Measurements from ENCODE around the gene RFX2. TPM values are rescaled to one million over a fixed set of nuclear protein-coding genes. Genes with fewer than 3 reads are reported as not detected.

The RFX2 gene
- total and polyA plus RNA-seq, 2 donors from 2014 or later, result 4.6 to 12.6 TPM

GRCh38 chr19:6048793-6049405 is 61.4 kb downstream of the RFX2 start:
- Histone ChIP-seq H3K36me3 (ENCODE audit: control insufficient read depth in 2 of 3, insufficient read depth in 3 of 3, low read length in 3 of 3) (no peaks in the 10 kb centered on the region), H3K9me3 (ENCODE audit: control insufficient read depth in 2 of 3, insufficient read depth in 1 of 3, low read length in 3 of 3) (no peaks in the 10 kb centered on the region), H3K27me3 (ENCODE audit: control insufficient read depth, insufficient read depth, low read length) (no peaks in the 10 kb centered on the region), H3K4me1 (ENCODE audit: control insufficient read depth in 2 of 3, insufficient read depth in 2 of 3, low read depth in 1 of 3, low read length in 3 of 3) (no peaks in the 10 kb centered on the region), H3K9ac (ENCODE audit: low read length in 3 of 3) (no peak overlapping the region), H3K27ac (ENCODE audit: low read depth in 2 of 2, low read length in 2 of 2) (no peak overlapping the region), H3K4me3 (ENCODE audit: low read length in 3 of 3) (no peak overlapping the region)
- TF ChIP-seq CTCF (IDR thresholded peaks at IDR 0.05; ENCODE audit: borderline replicate concordance, extremely low read depth, insufficient read depth), result peak; percentile 95
- FAIRE-seq (no peak), DNase-seq (peak in 4 of 5 donors; percentile 81 to 93 (median 86))
- intact Hi-C loops (cut with DNase I), result loop anchor here (5.0 kb wide), 1 partner anchor 78 kb away; no protein-coding TSS in a partner anchor

- DNase-seq (peak in 1 of 5 donors; percentile 46), FAIRE-seq (no peak)
- Histone ChIP-seq H3K9me3 (ENCODE audit: control insufficient read depth in 2 of 3, insufficient read depth in 1 of 3, low read length in 3 of 3) (no peaks in the 10 kb centered on the region), H3K9ac (ENCODE audit: low read length in 3 of 3) (no peak overlapping the region), H3K27me3 (ENCODE audit: control insufficient read depth, insufficient read depth, low read length) (no peaks in the 10 kb centered on the region), H3K4me3 (ENCODE audit: low read length in 3 of 3) (no peak overlapping the region), H3K27ac (ENCODE audit: low read depth in 2 of 2, low read length in 2 of 2) (no peak overlapping the region), H3K4me1 (ENCODE audit: control insufficient read depth in 2 of 3, insufficient read depth in 2 of 3, low read depth in 1 of 3, low read length in 3 of 3) (no peaks in the 10 kb centered on the region), H3K36me3 (ENCODE audit: control insufficient read depth in 2 of 3, insufficient read depth in 3 of 3, low read length in 3 of 3) (no peaks in the 10 kb centered on the region)
- intact Hi-C loops (cut with DNase I), result loop anchor here (5.0 kb wide), 1 partner anchor 79 kb away; no protein-coding TSS in a partner anchor
- TF ChIP-seq CTCF (IDR thresholded peaks at IDR 0.05; ENCODE audit: borderline replicate concordance, extremely low read depth, insufficient read depth), result no peak
Measured at GRCh38 chr19:6048348-6048747, 62.0 kb downstream of the RFX2 start.

GRCh38 chr19:6047741-6048251 is 62.5 kb downstream of the RFX2 start:
- DNase-seq, result peak in 4 of 5 donors; percentile 37 to 74 (median 50)
- TF ChIP-seq CTCF (IDR thresholded peaks at IDR 0.05; ENCODE audit: borderline replicate concordance, extremely low read depth, insufficient read depth), result peak; percentile 38
- no peaks in the 10 kb centered on the region for H3K36me3 ChIP-seq (ENCODE audit: control insufficient read depth in 2 of 3, insufficient read depth in 3 of 3, low read length in 3 of 3)
- intact Hi-C loops (cut with DNase I), result loop anchor here (5.0 kb wide), 1 partner anchor 80 kb away; no protein-coding TSS in a partner anchor
- FAIRE-seq, result no peak
- H3K9me3 ChIP-seq (ENCODE audit: control insufficient read depth in 2 of 3, insufficient read depth in 1 of 3, low read length in 3 of 3), result no peaks in the 10 kb centered on the region
- no peak overlapping the region for H3K4me3 ChIP-seq (ENCODE audit: low read length in 3 of 3)
- no peaks in the 10 kb centered on the region for H3K27me3 ChIP-seq (ENCODE audit: control insufficient read depth, insufficient read depth, low read length)
- no peak overlapping the region for H3K27ac ChIP-seq (ENCODE audit: low read depth in 2 of 2, low read length in 2 of 2)
- no peaks in the 10 kb centered on the region for H3K4me1 ChIP-seq (ENCODE audit: control insufficient read depth in 2 of 3, insufficient read depth in 2 of 3, low read depth in 1 of 3, low read length in 3 of 3)
- H3K9ac ChIP-seq (ENCODE audit: low read length in 3 of 3), result no peak overlapping the region

All from kidney (tissue), 14 donors.